ENCODE data around the gene AMN1.
A peak's percentile ranks its signal among the peaks of the same experiment; 100 is the strongest.

The AMN1 gene

DNA sequence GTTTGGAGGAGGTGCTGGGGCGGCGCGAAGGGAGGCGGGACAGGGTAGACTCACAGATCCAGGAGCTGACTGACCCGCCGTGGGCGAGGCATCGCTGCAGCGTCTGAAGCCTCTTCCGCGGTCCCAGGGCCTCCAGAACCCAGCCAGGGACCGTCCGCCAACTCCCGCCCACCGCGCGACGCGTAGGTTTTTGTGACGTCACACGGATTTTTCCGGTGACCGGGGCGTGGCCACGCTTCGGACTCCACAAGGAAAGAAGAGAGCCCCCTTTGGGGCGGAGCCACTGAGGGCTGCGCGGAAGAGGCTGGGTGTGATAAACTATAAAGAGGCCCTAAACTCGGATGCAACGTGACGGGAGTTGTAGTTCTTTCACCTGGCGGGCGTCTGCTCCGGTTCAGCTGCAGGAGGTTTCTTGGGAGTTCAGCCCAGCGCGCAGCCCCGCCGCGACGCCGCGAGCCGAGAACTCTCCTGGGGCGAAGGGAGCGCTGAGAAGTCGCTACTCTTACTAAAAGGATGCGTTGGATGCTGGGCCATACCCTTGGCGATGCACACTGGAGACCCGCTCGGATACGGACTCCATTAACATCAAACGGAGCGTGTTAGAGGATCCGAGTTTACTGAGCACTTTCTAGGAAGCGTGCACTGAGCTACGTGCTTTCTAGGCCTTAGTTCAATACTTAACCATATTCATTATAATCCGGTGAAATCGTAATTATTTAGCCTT, at the start of gene AMN1:
Gene AMN1, minus strand, starts transcription at position 105 of the 724 bp plus-strand sequence. Its CDS starts 13 bp downstream, at position 92.
- peaks cover 10% of the 10 kb centered on the region for H3K9me3 ChIP-seq (ENCODE audit: insufficient read depth, low read length)
- H3K9ac ChIP-seq (ENCODE audit: low read length): peak within 1 kb of the TSS; percentile 96
- no peaks in the 10 kb centered on the region for H4K20me1 ChIP-seq (ENCODE audit: insufficient read depth, low read length)
- peaks cover 26% of the 10 kb centered on the region for H3K4me1 ChIP-seq (ENCODE audit: low read length)
- peaks cover 17% of the 10 kb centered on the region for H3K79me2 ChIP-seq (ENCODE audit: low read length)
- no peaks in the 10 kb centered on the region for H3K27me3 ChIP-seq (ENCODE audit: low read depth, low read length)
- peak within 1 kb of the TSS; percentile 89 for H3K4me3 ChIP-seq (ENCODE audit: low read length)
- peak within 1 kb of the TSS; percentile 92 for H3K4me2 ChIP-seq (ENCODE audit: low read length)
- TF ChIP-seq, protein P1, sequence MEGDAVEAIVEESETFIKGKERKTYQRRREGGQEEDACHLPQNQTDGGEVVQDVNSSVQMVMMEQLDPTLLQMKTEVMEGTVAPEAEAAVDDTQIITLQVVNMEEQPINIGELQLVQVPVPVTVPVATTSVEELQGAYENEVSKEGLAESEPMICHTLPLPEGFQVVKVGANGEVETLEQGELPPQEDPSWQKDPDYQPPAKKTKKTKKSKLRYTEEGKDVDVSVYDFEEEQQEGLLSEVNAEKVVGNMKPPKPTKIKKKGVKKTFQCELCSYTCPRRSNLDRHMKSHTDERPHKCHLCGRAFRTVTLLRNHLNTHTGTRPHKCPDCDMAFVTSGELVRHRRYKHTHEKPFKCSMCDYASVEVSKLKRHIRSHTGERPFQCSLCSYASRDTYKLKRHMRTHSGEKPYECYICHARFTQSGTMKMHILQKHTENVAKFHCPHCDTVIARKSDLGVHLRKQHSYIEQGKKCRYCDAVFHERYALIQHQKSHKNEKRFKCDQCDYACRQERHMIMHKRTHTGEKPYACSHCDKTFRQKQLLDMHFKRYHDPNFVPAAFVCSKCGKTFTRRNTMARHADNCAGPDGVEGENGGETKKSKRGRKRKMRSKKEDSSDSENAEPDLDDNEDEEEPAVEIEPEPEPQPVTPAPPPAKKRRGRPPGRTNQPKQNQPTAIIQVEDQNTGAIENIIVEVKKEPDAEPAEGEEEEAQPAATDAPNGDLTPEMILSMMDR (IDR thresholded peaks at IDR 0.05; ENCODE audit: low read depth, low read length): no peak
- TF ChIP-seq EZH2phosphoT487 (IDR thresholded peaks at IDR 0.05; ENCODE audit: low read depth): no peak
- peaks cover 16% of the 10 kb centered on the region for H3K36me3 ChIP-seq (replicated peaks; ENCODE audit: low read depth, low read length)
- H2AFZ ChIP-seq (ENCODE audit: low read depth, low read length): peak within 1 kb of the TSS; percentile 71
- peak within 1 kb of the TSS; percentile 91 for H3K27ac ChIP-seq (ENCODE audit: low read length)

DNA sequence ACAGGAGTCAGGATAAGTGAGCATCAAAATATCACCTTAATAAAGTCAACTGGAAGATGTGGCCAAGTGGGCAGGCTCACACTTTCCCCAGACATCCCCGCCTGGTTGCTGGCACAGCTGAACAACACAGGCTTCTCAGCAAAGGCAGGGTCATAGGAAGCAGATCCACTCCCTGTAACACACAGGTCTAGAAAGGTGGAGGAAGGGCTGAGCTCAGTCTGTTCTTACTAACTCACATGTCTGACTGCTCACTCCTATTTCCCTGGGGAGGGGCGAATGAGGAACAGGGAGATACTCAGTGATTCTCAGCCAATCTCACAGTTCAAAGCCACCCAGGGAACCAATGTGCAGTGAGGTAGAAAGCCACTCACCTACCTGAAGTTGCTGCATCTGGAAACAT, 45.0 kb upstream of the AMN1 start:
- no peaks in the 10 kb centered on the region for H3K9me3 ChIP-seq (ENCODE audit: insufficient read depth, low read length)
- peak overlapping the region; percentile 21; the same call in 1 of the 2 replicates for H3K4me3 ChIP-seq (ENCODE audit: low read length)
- H3K9ac ChIP-seq (ENCODE audit: low read length): peak overlapping the region; percentile 19; the same call in 1 of the 2 replicates
- peaks cover 27% of the 10 kb centered on the region for H3K4me1 ChIP-seq (ENCODE audit: low read length)
- peak overlapping the region; percentile 53 for H3K4me2 ChIP-seq (ENCODE audit: low read length)
- peak overlapping the region; percentile 49 for H3K27ac ChIP-seq (ENCODE audit: low read length)
- H4K20me1 ChIP-seq (ENCODE audit: insufficient read depth, low read length): no peaks in the 10 kb centered on the region
- peak overlapping the region; percentile 12; the same call in 1 of the 2 replicates for H2AFZ ChIP-seq (ENCODE audit: low read depth, low read length)
- no peak for TF ChIP-seq EZH2phosphoT487 (IDR thresholded peaks at IDR 0.05; ENCODE audit: low read depth)
- TF ChIP-seq, protein P1 (IDR thresholded peaks at IDR 0.05; ENCODE audit: low read depth, low read length): no peak
- H3K79me2 ChIP-seq (ENCODE audit: low read length): no peaks in the 10 kb centered on the region
- H3K27me3 ChIP-seq (ENCODE audit: low read depth, low read length): no peaks in the 10 kb centered on the region
- no peaks in the 10 kb centered on the region for H3K36me3 ChIP-seq (replicated peaks; ENCODE audit: low read depth, low read length)

DNA sequence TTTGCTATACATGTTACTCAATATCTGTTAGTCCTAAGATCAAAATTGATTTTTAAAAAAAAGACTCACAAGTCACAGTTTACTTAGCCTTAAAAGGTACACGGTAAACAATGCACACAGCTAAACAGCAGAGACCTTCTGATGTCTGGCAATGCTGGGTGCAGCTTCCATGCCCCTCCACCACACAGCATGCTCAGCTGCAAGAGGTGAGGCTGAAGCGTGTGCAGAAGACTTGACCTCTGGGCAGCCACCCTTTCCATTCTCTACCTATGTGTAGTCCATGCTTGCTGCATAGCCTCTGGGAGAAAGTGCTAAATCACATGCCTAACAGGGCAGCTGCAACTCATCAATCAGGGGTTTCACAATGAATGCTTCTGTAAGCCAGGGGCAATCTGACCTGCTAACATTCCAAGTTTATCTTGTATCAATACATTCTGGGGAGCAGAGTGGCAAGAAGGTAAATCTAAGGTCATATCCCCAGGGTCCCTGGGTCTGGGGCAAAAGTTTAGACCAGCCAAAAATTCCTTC, 44.5 kb upstream of the AMN1 start:
- Histone ChIP-seq H3K4me2 (ENCODE audit: low read length) (peak overlapping the region; percentile 53), H3K9me3 (ENCODE audit: insufficient read depth, low read length) (no peaks in the 10 kb centered on the region), H3K9ac (ENCODE audit: low read length) (peak overlapping the region; percentile 19; the same call in 1 of the 2 replicates), H3K36me3 (replicated peaks; ENCODE audit: low read depth, low read length) (no peaks in the 10 kb centered on the region), H4K20me1 (ENCODE audit: insufficient read depth, low read length) (no peaks in the 10 kb centered on the region), H3K4me1 (ENCODE audit: low read length) (peaks cover 22% of the 10 kb centered on the region), H3K4me3 (ENCODE audit: low read length) (peak overlapping the region; percentile 21; the same call in 1 of the 2 replicates), H3K27ac (ENCODE audit: low read length) (peak overlapping the region; percentile 49), H2AFZ (ENCODE audit: low read depth, low read length) (peak overlapping the region; percentile 12; the same call in 1 of the 2 replicates), H3K79me2 (ENCODE audit: low read length) (no peaks in the 10 kb centered on the region), H3K27me3 (ENCODE audit: low read depth, low read length) (no peaks in the 10 kb centered on the region)
- no peak for TF ChIP-seq EZH2phosphoT487 (IDR thresholded peaks at IDR 0.05; ENCODE audit: low read depth)
- TF ChIP-seq, protein P1 (IDR thresholded peaks at IDR 0.05; ENCODE audit: low read depth, low read length): no peak

DNA sequence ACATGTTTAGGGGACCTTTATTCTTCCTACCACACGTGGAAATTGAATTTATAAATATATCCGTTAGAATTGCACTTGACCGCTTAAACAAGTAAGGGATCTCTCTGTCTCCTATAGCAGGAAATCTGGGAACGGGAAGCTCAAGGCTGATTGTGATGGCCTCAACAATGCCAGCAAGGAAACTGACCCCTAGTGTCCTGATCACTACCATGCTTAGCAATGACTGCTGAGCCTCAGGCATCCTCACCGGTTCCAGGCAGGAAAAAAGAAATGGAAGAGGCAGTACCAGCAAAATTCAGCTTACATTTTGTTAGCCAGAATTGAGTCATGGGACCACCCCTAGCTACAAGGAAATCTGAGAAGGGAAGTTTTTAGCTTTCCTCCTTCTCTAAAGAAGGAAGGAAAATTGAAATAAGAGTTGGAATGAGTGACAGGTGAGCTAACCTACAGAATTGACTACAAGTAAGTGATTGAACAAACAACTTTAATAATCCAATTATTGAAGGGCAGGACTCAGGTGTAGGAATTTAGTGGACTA, 43.9 kb upstream of the AMN1 start:
- no peaks in the 10 kb centered on the region for H4K20me1 ChIP-seq (ENCODE audit: insufficient read depth, low read length)
- no peak overlapping the region for H3K9ac ChIP-seq (ENCODE audit: low read length)
- no peaks in the 10 kb centered on the region for H3K36me3 ChIP-seq (replicated peaks; ENCODE audit: low read depth, low read length)
- no peaks in the 10 kb centered on the region for H3K27me3 ChIP-seq (ENCODE audit: low read depth, low read length)
- no peaks in the 10 kb centered on the region for H3K9me3 ChIP-seq (ENCODE audit: insufficient read depth, low read length)
- no peaks in the 10 kb centered on the region for H3K79me2 ChIP-seq (ENCODE audit: low read length)
- TF ChIP-seq, protein P1 (IDR thresholded peaks at IDR 0.05; ENCODE audit: low read depth, low read length): no peak
- TF ChIP-seq EZH2phosphoT487 (IDR thresholded peaks at IDR 0.05; ENCODE audit: low read depth): no peak
- H3K4me1 ChIP-seq (ENCODE audit: low read length): peaks cover 22% of the 10 kb centered on the region
- no peak overlapping the region for H2AFZ ChIP-seq (ENCODE audit: low read depth, low read length)
- H3K4me2 ChIP-seq (ENCODE audit: low read length): peak overlapping the region; percentile 53
- no peak overlapping the region for H3K4me3 ChIP-seq (ENCODE audit: low read length)
- no peak overlapping the region for H3K27ac ChIP-seq (ENCODE audit: low read length)

Data from OCI-LY3 (cell line).